K562 (cell line): ENCODE results near the gene PSMA5. TPM values are rescaled to one million over a fixed set of nuclear protein-coding genes. Genes with fewer than 3 reads are reported as not detected.

Experiments used
- BHLHE40 ChIP-seq: IDR thresholded peaks from 2 replicates; pipeline ENCODE4 v1.6.1; 2011; ENCODE audit warnings: low read length, improper control_type of control experiment
- DEAF1 ChIP-seq: fragments of 450-650 bp; formaldehyde crosslinking; IDR thresholded peaks from 2 replicates; pipeline ENCODE4 v1.4.0; 2020; ENCODE audit warnings: mild to moderate bottlenecking, moderate library complexity
- KDM5B ChIP-seq: fragments of 200-600 bp; sonication (generic); IDR thresholded peaks from 2 replicates; pipeline ENCODE4 v1.6.1; 2012; ENCODE audit warnings: low read depth, mild to moderate bottlenecking, moderate library complexity, low read length, control low read depth, inconsistent platforms; ENCODE audit not compliant: insufficient replicate concordance
- KLF16 ChIP-seq: IDR thresholded peaks from 2 replicates; pipeline ENCODE4 v1.6.1; 2016; ENCODE audit warnings: antibody characterized with exemption
- LEF1 ChIP-seq: fragments of 450-650 bp; IDR thresholded peaks from 2 replicates; pipeline ENCODE4 v1.6.1; 2016; ENCODE audit warnings: mild to moderate bottlenecking
- MCM3 ChIP-seq: fragments of 450-650 bp; IDR thresholded peaks from 2 replicates; pipeline ENCODE4 v1.6.1; 2016
- NR2C1 ChIP-seq, 2 experiments: fragments of 450-650 bp; IDR thresholded peaks; 2 replicates each; pipeline ENCODE4 v1.6.1; 2017; ENCODE audit warnings: mild to moderate bottlenecking in 2 of 2, antibody characterized with exemption in 1 of 2, inconsistent platforms in 1 of 2, missing compliant biosample characterization in 1 of 2, missing genetic modification characterization in 1 of 2
- PKNOX1 ChIP-seq: fragments of 450-650 bp; IDR thresholded peaks from 2 replicates; pipeline ENCODE4 v1.6.1; 2016
- POLR2G ChIP-seq: fragments of 200-400 bp; formaldehyde crosslinking; IDR thresholded peaks from 2 replicates; pipeline ENCODE4 v1.6.1; 2017; ENCODE audit warnings: low read depth, mild to moderate bottlenecking, antibody characterized with exemption, low read length, moderate library complexity
- PRMT5 ChIP-seq: sonication (generic); formaldehyde crosslinking; IDR thresholded peaks from 2 replicates; pipeline ENCODE4 v1.5.0; 2020; ENCODE audit warnings: missing genetic modification reagents
- RREB1 ChIP-seq: fragments of 250-450 bp; sonication (Bioruptor Pico); IDR thresholded peaks from 2 replicates; pipeline ENCODE4 v1.4.0; 2020
- SETDB1 ChIP-seq: IDR thresholded peaks from one replicate; pipeline ENCODE4 v1.6.1; 2012; ENCODE audit warnings: low read length, control low read depth, inconsistent platforms
- SNIP1 ChIP-seq: fragments of 450-650 bp; IDR thresholded peaks from 2 replicates; pipeline ENCODE4 v1.7.1; 2017; ENCODE audit warnings: low read depth, mild to moderate bottlenecking
- SP2 ChIP-seq: IDR thresholded peaks from 2 replicates; pipeline ENCODE4 v1.6.1; 2011; ENCODE audit warnings: mild to moderate bottlenecking, low read depth, low read length, moderate library complexity; ENCODE audit not compliant: poor library complexity, severe bottlenecking; ENCODE audit errors: extremely low read depth
- ZKSCAN1 ChIP-seq: fragments of 150-350 bp; IDR thresholded peaks from 2 replicates; pipeline ENCODE4 v1.6.1; 2016; ENCODE audit warnings: low read depth, low read length
- polyA plus RNA-seq, 8 experiments: library from polyadenylated mRNA; depleted of rRNA in 4 of 8; stranded (reverse) in 5 of 8; unstranded in 3 of 8; fragments of >200 nt; fragmentation: Nextera tagmentation in 2 of 8; fragmentation: Illumina TruSeq in 1 of 8; extraction: Ambion mirVana in 2 of 8; extraction: Trizol in 1 of 8; gene quantifications; 2 replicates each; pipeline versions ENCODE4 v1.2.1 to v1.2.3, GENCODE V29; 2011 to 2014; ENCODE audit warnings: inconsistent platforms in 1 of 8, missing spikeins in 1 of 8
- total RNA-seq, 7 experiments: library from RNA; depleted of rRNA in 6 of 7; stranded (reverse); fragments of >200 nt in 6 of 7; fragmentation: Illumina TruSeq in 2 of 7; extraction: Trizol in 2 of 7; gene quantifications; 2 replicates each; pipeline versions ENCODE4 v1.2.1 to v1.2.3, GENCODE V29; 2011 to 2021; ENCODE audit warnings: low replicate concordance in 1 of 7

Gene PSMA5
- total and polyA plus RNA-seq, 9 of the 15 experiments (the other 6 are each of a cell fraction or from before 2014, with no cell fraction given) = 82.6 to 542 (median 287) TPM

GRCh38 chr1:109426281-109427170 is at the start of gene PSMA5 (continued):
- peak; percentile 52 for TF ChIP-seq PKNOX1
- TF ChIP-seq POLR2G = peak; percentile 100
- peak; percentile 12 for TF ChIP-seq SETDB1
- TF ChIP-seq DEAF1 = no peak
- peak; percentile 93 for TF ChIP-seq KDM5B
- peak; percentile 84 for TF ChIP-seq BHLHE40
- peak; percentile 96 for TF ChIP-seq NR2C1 (IDR thresholded peaks at IDR 0.05)
- peak; percentile 96 for TF ChIP-seq NR2C1 (tag; IDR thresholded peaks at IDR 0.05)
- peak; percentile 84 for TF ChIP-seq SP2
- TF ChIP-seq PRMT5 (CRISPR knock-in tag) = no peak
- peak; percentile 71 for TF ChIP-seq RREB1 (CRISPR knock-in tag)
- TF ChIP-seq LEF1 = 0 out of 2 replicates have a peak, but pooled peaks have one; percentile 36
- TF ChIP-seq KLF16 = no peak
- TF ChIP-seq MCM3 = no peak
- no peak for TF ChIP-seq ZKSCAN1
- no peak for TF ChIP-seq SNIP1
